GM21576 (cell line): ENCODE data around the gene ERC2.

Experiments used
- ATAC-seq: cut with Tn5 transposase; IDR thresholded peaks from one replicate; pipeline ENCODE4 v1.9.1; 2021; ENCODE audit warnings: mild to moderate bottlenecking, moderate library complexity; ENCODE audit not compliant: unreplicated experiment

Gene ERC2

GRCh38 chr3:55576621-55577388 is 891.5 kb downstream of the ERC2 start:
- ATAC-seq: no peak

GRCh38 chr3:55574671-55575070 is 893.6 kb downstream of the ERC2 start:
- ATAC-seq: no peak

GRCh38 chr3:55572816-55573215 is 895.5 kb downstream of the ERC2 start:
- ATAC-seq: no peak

- ATAC-seq: no peak
These were observed 896.4 kb downstream of the ERC2 start for GRCh38 chr3:55571913-55572312.

GRCh38 chr3:55571216-55571813 is 897.0 kb downstream of the ERC2 start:
- ATAC-seq: no peak

- ATAC-seq: no peak
These were observed 898.0 kb downstream of the ERC2 start for GRCh38 chr3:55570271-55570711.

- no peak for ATAC-seq
These were observed 899.2 kb downstream of the ERC2 start for GRCh38 chr3:55569033-55569599.

GRCh38 chr3:55567615-55568014 is 900.7 kb downstream of the ERC2 start:
- no peak for ATAC-seq

GRCh38 chr3:55567121-55567520 is 901.1 kb downstream of the ERC2 start:
- no peak for ATAC-seq

GRCh38 chr3:55565521-55565920 is 902.7 kb downstream of the ERC2 start:
- no peak for ATAC-seq

GRCh38 chr3:55564726-55565125 is 903.5 kb downstream of the ERC2 start:
- no peak for ATAC-seq

GRCh38 chr3:55562700-55563099 is 905.6 kb downstream of the ERC2 start:
- no peak for ATAC-seq

GRCh38 chr3:55559500-55560423 is 908.5 kb downstream of the ERC2 start:
- no peak for ATAC-seq

GRCh38 chr3:55558316-55558715 is 910.0 kb downstream of the ERC2 start:
- ATAC-seq: no peak

- no peak for ATAC-seq
These were observed 910.7 kb downstream of the ERC2 start for GRCh38 chr3:55557549-55557948.

- ATAC-seq: no peak
These were observed 911.4 kb downstream of the ERC2 start for GRCh38 chr3:55556619-55557537.

- no peak for ATAC-seq
These were observed 912.2 kb downstream of the ERC2 start for GRCh38 chr3:55555873-55556618.

GRCh38 chr3:55554634-55555425 is 913.4 kb downstream of the ERC2 start:
- ATAC-seq: no peak

GRCh38 chr3:55551644-55552043 is 916.6 kb downstream of the ERC2 start:
- ATAC-seq: no peak
